Stimulated activated naive CD8-positive, alpha-beta T cell treated with anti-CD3 and anti-CD28 coated beads, Interleukin-15, Interleukin-2, amounts not matched to agents 100 ng/mL and 50 ng/mL, for 24 hours (primary cell): Measurements from ENCODE around the gene PUS10.
A peak's percentile ranks its signal among the peaks of the same experiment; 100 is the strongest.
"Not testable (repeated sequence)": the region's sequence is repeated elsewhere in the genome, so short reads cannot be mapped to it uniquely, and the experiment has no call there.

ENCODE experiments used
- H3K27ac Mint-ChIP-seq: one replicate; pipeline ENCODE4 v1.8.0; 2021; ENCODE audit warnings: mild to moderate bottlenecking, mixed read lengths
- H3K27me3 Mint-ChIP-seq: one replicate; pipeline ENCODE4 v1.8.0; 2021; ENCODE audit warnings: mixed read lengths
- H3K36me3 Mint-ChIP-seq: one replicate; pipeline ENCODE4 v1.8.0; 2021; ENCODE audit warnings: low read depth, mixed read lengths
- H3K4me1 Mint-ChIP-seq: one replicate; pipeline ENCODE4 v1.8.0; 2021; ENCODE audit warnings: low read depth, mixed read lengths
- H3K4me3 Mint-ChIP-seq: one replicate; pipeline ENCODE4 v1.8.0; 2021; ENCODE audit warnings: mild to moderate bottlenecking, mixed read lengths
- H3K9me3 Mint-ChIP-seq: one replicate; pipeline ENCODE4 v1.8.0; 2021; ENCODE audit warnings: mixed read lengths

The PUS10 gene

DNA sequence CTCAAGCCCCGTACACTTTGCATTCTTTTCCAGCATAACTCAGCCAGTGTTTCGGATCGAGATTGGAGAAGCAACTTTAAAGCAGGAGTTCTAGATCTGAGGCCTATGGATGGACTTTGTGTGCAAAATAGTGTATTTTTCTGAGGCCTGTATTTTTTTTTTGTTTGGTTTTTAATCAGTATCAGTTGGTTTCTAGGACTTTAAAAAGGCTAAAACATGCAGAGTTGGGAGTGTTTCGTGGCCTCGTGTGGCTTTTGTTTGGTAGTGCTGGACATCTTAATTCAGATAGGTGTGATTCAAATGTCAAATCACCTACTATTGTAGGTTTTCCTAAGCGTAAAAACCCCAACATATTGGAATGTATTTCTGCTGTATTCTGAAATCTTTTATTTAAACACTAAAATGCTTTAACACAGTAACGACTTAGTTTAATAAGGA is 282 bp upstream of the PUS10 start:
- H3K4me3 Mint-ChIP-seq, result peak overlapping the region; percentile 96
- no peaks in the 10 kb centered on the region for H3K9me3 Mint-ChIP-seq
- H3K4me1 Mint-ChIP-seq, result peaks cover 66% of the 10 kb centered on the region
- peaks cover 23% of the 10 kb centered on the region for H3K36me3 Mint-ChIP-seq
- peak overlapping the region; percentile 93 for H3K27ac Mint-ChIP-seq
- no peaks in the 10 kb centered on the region for H3K27me3 Mint-ChIP-seq

GRCh38 chr2:61017003-61017555 is 976 bp downstream of the PUS10 start:
- H3K27me3 Mint-ChIP-seq, result no peaks in the 10 kb centered on the region

GRCh38 chr2:61016392-61017002 is 1.6 kb downstream of the PUS10 start:
- H3K27ac Mint-ChIP-seq, result peak overlapping the region; percentile 93
- H3K9me3 Mint-ChIP-seq, result no peaks in the 10 kb centered on the region
- H3K27me3 Mint-ChIP-seq, result no peaks in the 10 kb centered on the region
- peak overlapping the region; percentile 96 for H3K4me3 Mint-ChIP-seq
- peaks cover 72% of the 10 kb centered on the region for H3K4me1 Mint-ChIP-seq
- H3K36me3 Mint-ChIP-seq, result peaks cover 8% of the 10 kb centered on the region

More at GRCh38 chr2:61017003-61017555, 976 bp downstream of the PUS10 start:
- Mint-ChIP-seq H3K36me3 (peaks cover 14% of the 10 kb centered on the region), H3K9me3 (no peaks in the 10 kb centered on the region), H3K4me1 (peaks cover 72% of the 10 kb centered on the region), H3K27ac (peak overlapping the region; percentile 93), H3K4me3 (peak overlapping the region; percentile 96)

GRCh38 chr2:61015976-61016375 is 2.1 kb downstream of the PUS10 start:
- no peak overlapping the region for H3K27ac Mint-ChIP-seq
- H3K27me3 Mint-ChIP-seq, result no peaks in the 10 kb centered on the region
- H3K9me3 Mint-ChIP-seq, result no peaks in the 10 kb centered on the region
- H3K4me1 Mint-ChIP-seq, result peaks cover 69% of the 10 kb centered on the region
- peak overlapping the region; percentile 96 for H3K4me3 Mint-ChIP-seq
- H3K36me3 Mint-ChIP-seq, result peaks cover 3% of the 10 kb centered on the region

DNA sequence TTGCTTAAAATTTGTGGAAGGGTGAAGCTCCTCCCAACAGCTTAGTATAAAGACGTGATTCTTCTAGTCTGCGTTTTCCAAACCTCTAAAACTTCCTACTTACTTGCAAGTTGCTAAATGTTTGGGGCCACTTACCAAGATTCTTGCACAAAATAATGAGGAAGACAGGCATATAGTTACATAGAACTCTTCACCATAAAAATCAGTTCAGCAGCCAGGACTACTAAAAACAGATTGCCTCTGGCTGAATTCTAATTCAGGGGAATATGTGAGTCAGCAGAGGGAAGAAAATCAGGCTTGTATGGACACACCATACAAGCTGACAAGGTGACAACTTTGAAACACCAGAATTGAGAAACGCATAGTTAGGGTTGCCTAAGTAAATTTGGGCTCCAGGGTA is 3.3 kb downstream of the PUS10 start:
- H3K4me3 Mint-ChIP-seq, result no peak overlapping the region
- no peaks in the 10 kb centered on the region for H3K27me3 Mint-ChIP-seq
- no peak overlapping the region for H3K27ac Mint-ChIP-seq
- no peaks in the 10 kb centered on the region for H3K36me3 Mint-ChIP-seq
- H3K9me3 Mint-ChIP-seq, result no peaks in the 10 kb centered on the region
- H3K4me1 Mint-ChIP-seq, result peaks cover 61% of the 10 kb centered on the region

DNA sequence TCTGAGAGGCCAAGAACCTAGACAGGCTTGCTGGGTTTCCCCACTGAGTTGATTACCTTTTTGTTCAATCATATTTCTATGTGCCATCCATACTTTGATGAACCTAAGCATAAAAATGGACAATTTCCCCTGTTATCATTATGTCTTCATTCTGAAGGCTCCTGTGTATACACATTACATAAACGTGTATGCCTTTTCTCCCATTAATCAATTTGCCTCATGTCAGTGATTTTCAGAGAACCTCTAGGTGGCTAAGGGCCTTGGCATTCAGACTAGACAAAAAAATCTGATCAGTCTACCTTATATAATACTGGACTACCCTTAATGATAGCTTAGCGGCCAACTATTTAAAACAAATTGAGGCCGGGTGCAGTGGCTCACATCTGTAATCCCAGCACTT is 4.7 kb downstream of the PUS10 start:
- Mint-ChIP-seq H3K4me1 (peaks cover 47% of the 10 kb centered on the region), H3K4me3 (no peak overlapping the region), H3K36me3 (peaks cover 4% of the 10 kb centered on the region), H3K27ac (peak overlapping the region; percentile 11), H3K9me3 (no peaks in the 10 kb centered on the region), H3K27me3 (no peaks in the 10 kb centered on the region)

- H3K4me1 Mint-ChIP-seq, result peaks cover 46% of the 10 kb centered on the region
- peak overlapping the region; percentile 10 for H3K27ac Mint-ChIP-seq
- not testable (repeated sequence) for H3K9me3 Mint-ChIP-seq, H3K4me3 Mint-ChIP-seq, H3K36me3 Mint-ChIP-seq, H3K27me3 Mint-ChIP-seq
Measured at GRCh38 chr2:61012303-61012702, 5.8 kb downstream of the PUS10 start.

DNA sequence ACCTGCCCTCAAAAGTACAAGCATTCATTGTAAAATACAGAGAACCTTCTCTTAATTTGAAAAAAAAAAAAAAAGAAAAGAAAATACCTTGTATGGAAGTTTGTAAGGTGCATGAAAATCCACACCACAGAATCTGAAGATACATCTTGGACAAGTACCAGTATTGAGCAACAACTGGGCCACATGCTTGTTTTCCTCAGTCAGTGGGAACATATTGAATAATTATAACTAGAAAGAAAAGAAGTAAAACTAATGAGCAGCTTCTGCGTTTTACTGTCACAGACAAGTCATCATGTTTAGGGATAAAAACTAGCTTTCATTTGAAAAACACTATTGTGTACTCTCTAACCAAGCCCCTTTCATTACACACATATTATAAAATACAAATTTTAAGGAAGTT is 6.4 kb downstream of the PUS10 start:
- H3K9me3 Mint-ChIP-seq, result no peaks in the 10 kb centered on the region
- H3K27me3 Mint-ChIP-seq, result no peaks in the 10 kb centered on the region
- no peak overlapping the region for H3K4me3 Mint-ChIP-seq
- peaks cover 4% of the 10 kb centered on the region for H3K36me3 Mint-ChIP-seq
- peaks cover 43% of the 10 kb centered on the region for H3K4me1 Mint-ChIP-seq
- H3K27ac Mint-ChIP-seq, result no peak overlapping the region

DNA sequence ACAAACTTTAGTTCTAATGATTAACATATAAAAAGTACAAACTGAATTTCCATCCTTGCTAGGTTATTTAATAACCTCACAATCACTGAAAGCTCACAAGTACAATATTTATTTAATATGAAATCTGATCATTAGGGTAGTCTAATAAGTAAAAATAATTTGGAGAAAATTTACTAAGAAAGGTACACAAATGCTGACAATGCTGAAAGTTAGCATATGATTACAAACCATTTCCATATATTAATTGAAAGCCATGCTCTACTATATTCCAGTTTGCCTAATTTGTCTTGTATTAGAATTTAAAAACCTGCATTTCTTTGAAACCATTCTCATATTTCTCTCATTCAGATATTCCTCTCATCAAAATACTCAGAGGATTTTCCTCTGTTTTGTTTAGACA is 8.7 kb downstream of the PUS10 start:
- H3K4me3 Mint-ChIP-seq, result no peak overlapping the region
- peaks cover 22% of the 10 kb centered on the region for H3K4me1 Mint-ChIP-seq
- H3K9me3 Mint-ChIP-seq, result no peaks in the 10 kb centered on the region
- no peak overlapping the region for H3K27ac Mint-ChIP-seq
- no peaks in the 10 kb centered on the region for H3K27me3 Mint-ChIP-seq
- H3K36me3 Mint-ChIP-seq, result peaks cover 4% of the 10 kb centered on the region

DNA sequence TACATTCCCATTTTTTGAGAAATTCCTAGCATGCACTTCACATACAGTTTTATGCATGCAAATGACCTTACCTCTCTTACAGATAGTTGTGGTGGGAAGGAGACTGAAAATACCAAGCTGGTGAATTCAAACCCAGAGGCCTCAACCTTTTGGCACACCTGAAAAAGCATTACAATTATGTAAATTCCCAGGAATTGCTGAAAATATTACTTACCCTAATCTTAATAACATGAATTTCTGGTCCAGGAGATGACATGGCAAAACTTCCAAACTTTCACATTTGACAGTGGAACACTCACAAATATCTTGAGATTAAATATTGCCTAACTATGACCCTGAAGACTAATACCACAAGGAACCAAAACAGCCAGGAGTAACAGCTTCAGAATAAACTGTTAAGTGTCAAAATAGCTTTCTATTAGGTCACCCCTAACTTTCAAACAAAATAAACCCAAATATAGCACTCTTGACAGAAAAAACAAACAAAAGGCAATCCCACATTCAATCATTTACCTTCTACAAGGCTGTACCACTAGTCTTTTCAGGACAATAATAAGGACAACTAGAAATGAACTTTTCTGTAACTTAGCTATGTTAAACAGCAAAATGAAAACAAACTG is 11.5 kb downstream of the PUS10 start:
- Mint-ChIP-seq H3K27ac (no peak overlapping the region), H3K4me1 (peaks cover 1% of the 10 kb centered on the region), H3K9me3 (no peaks in the 10 kb centered on the region), H3K36me3 (peaks cover 4% of the 10 kb centered on the region), H3K27me3 (no peaks in the 10 kb centered on the region), H3K4me3 (no peak overlapping the region)

GRCh38 chr2:61005736-61006135 is 12.3 kb downstream of the PUS10 start:
- Mint-ChIP-seq H3K36me3 (peaks cover 4% of the 10 kb centered on the region), H3K27me3 (no peaks in the 10 kb centered on the region), H3K4me3 (no peak overlapping the region), H3K4me1 (no peaks in the 10 kb centered on the region), H3K27ac (no peak overlapping the region), H3K9me3 (no peaks in the 10 kb centered on the region)

DNA sequence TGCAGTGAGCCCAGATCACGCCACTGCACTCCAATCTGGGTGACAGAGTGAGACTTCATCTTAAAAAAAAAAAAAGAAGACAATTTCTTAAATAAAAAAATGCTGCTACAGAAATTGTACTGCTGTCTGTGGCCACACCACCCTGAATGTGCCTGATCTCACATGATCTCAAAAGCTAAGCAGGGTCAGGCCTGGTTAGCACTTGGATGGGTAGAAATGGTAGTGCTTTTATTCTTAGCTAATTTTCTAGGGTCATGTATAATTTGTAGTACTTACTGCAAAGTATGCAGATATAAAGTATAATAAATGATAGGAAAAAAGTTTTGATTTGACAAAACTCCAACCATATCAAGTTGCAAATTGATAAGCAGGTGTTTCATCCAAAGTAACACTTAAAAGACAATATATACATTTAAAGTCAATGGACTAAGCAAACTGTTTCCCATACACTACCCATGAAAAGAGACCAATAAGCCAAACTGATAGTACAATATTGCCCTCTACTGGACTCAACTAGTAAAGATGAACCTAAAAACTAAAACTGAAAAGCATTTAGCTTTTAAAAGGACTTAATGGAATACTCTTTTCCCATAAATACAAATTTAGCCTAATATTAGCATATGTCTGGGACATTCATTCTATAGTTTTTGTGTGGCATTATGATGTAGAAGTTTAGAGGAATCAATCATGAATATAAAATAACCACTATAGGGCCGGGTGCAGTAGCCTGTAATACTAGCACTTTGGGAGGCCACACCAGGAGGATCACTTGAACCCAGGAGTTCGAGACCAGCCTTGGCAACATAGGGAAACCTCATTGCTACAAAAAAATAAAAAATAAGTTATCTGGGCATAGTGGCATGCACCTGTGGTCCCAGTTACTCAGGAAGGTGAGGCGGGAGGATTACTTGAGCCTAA is 19.2 kb downstream of the PUS10 start:
- H3K27ac Mint-ChIP-seq, result no peak overlapping the region
- no peaks in the 10 kb centered on the region for H3K27me3 Mint-ChIP-seq
- H3K4me1 Mint-ChIP-seq, result peaks cover 18% of the 10 kb centered on the region
- no peaks in the 10 kb centered on the region for H3K36me3 Mint-ChIP-seq
- no peaks in the 10 kb centered on the region for H3K9me3 Mint-ChIP-seq
- no peak overlapping the region for H3K4me3 Mint-ChIP-seq

GRCh38 chr2:60994131-60994530 is 23.9 kb downstream of the PUS10 start:
- Mint-ChIP-seq H3K4me3 (no peak overlapping the region), H3K27me3 (no peaks in the 10 kb centered on the region), H3K27ac (peak overlapping the region; percentile 21), H3K36me3 (peaks cover 25% of the 10 kb centered on the region), H3K9me3 (peaks cover 4% of the 10 kb centered on the region), H3K4me1 (peaks cover 31% of the 10 kb centered on the region)

DNA sequence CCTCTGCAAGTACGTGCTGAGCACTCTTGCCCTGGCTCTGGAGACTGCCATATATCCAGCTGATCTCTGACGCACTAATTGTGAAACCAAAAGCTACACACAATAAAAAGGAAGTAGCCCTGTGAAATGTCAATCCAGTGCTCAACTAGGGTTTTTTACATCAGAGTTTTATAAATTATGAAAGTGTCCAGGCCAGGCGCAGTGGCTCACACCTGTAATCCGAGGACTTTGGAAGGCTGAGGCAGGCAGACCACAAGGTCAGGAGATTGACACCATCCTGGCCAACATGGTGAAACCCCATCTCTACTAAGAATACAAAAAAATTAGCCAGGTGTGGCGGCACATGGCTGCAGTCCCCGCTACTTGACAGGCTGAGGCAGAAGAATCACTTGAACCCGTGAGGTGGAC is 25.1 kb downstream of the PUS10 start:
- Mint-ChIP-seq H3K36me3 (peaks cover 25% of the 10 kb centered on the region), H3K27ac (peak overlapping the region; percentile 72), H3K4me3 (peak overlapping the region; percentile 51), H3K4me1 (peaks cover 25% of the 10 kb centered on the region), H3K27me3 (no peaks in the 10 kb centered on the region), H3K9me3 (peaks cover 4% of the 10 kb centered on the region)

GRCh38 chr2:60991644-60992043 is 26.4 kb downstream of the PUS10 start:
- Mint-ChIP-seq H3K27ac (no peak overlapping the region), H3K9me3 (peaks cover 4% of the 10 kb centered on the region), H3K4me1 (peaks cover 25% of the 10 kb centered on the region), H3K4me3 (no peak overlapping the region), H3K27me3 (no peaks in the 10 kb centered on the region), H3K36me3 (peaks cover 25% of the 10 kb centered on the region)
